HepG2 (cell line): ENCODE measurements around the gene ZNF155. TPM values are rescaled to one million over a fixed set of nuclear protein-coding genes. Genes with fewer than 3 reads are reported as not detected.

Experiments used
- ATAC-seq: fragments of 200-7000 bp; cut with Tn5 transposase; 3 replicates; pipeline ENCODE4 v1.9.1; 2020; ENCODE audit warnings: mild to moderate bottlenecking, moderate library complexity
- BruUV-seq: library from RNA; stranded (reverse); fragments of 400-500 nt; replicated peaks from 2 replicates; lab custom pipeline; 2021; lab: Mats Ljungman, UMichigan
- CTCF ChIA-PET: fragments of 300-600 bp; formaldehyde crosslinking; extraction: SDS; loops from one replicate; lab custom pipeline; 2021; ENCODE audit warnings: low total read pairs, inconsistent platforms, low intra/inter-chr PET ratio; lab: Yijun Ruan, JAX
- POLR2A ChIA-PET: fragments of 350-600 bp; sonication (Branson Sonifier 250); formaldehyde crosslinking; loops from one replicate; lab custom pipeline; 2020; ENCODE audit warnings: antibody characterized with exemption, inconsistent platforms; lab: Yijun Ruan, JAX
- DNase-seq: peaks from one replicate; pipeline ENCODE4 v3.0.0-alpha.2; 2015; ENCODE audit warnings: low spot score
- FAIRE-seq: peaks from 3 replicates; lab custom pipeline; 2011; peaks lifted over from hg19 to GRCh38; lab: Jason Lieb, UNC
- H2AFZ ChIP-seq: one replicate; pipeline ENCODE4 v1.6.1; 2011; ENCODE audit warnings: low read length, inconsistent platforms
- H3K27ac ChIP-seq: fragments of 300-600 bp; 3 replicates; pipeline ENCODE4 v1.8.0; 2011; ENCODE audit warnings: mixed run types, mild to moderate bottlenecking, mixed read lengths, low read length, inconsistent platforms; ENCODE audit not compliant: insufficient read depth; ENCODE audit errors: extremely low read length
- H3K27me3 ChIP-seq, 2 experiments: fragments of 200-600 bp in 1 of 2; 2 replicates in 1 of 2; 3 replicates in 1 of 2; pipeline versions ENCODE4 v1.6.0 to v1.8.0; 2011; ENCODE audit warnings: low read length in 2 of 2, mild to moderate bottlenecking in 2 of 2, moderate library complexity in 2 of 2, inconsistent platforms in 1 of 2; ENCODE audit not compliant: insufficient read depth in 2 of 2, control insufficient read depth in 1 of 2
- H3K36me3 ChIP-seq, 2 experiments: fragments of 200-600 bp in 1 of 2; replicated peaks in 1 of 2; 2 replicates in 1 of 2; 3 replicates in 1 of 2; pipeline versions ENCODE4 v1.5.1 to v1.8.0; 2011; ENCODE audit warnings: low read length in 2 of 2, inconsistent platforms in 1 of 2; ENCODE audit not compliant: insufficient read depth in 2 of 2, control insufficient read depth in 1 of 2
- H3K4me1 ChIP-seq: 2 replicates; pipeline ENCODE4 v1.5.1; 2012; ENCODE audit warnings: low read length, inconsistent platforms; ENCODE audit not compliant: insufficient read depth
- H3K4me2 ChIP-seq: 2 replicates; pipeline ENCODE4 v1.6.0; 2011; ENCODE audit warnings: low read depth, low read length, inconsistent platforms
- H3K4me3 ChIP-seq, 3 experiments: fragments of 200-600 bp in 1 of 3; sonication (generic), shearing (Covaris generic) in 1 of 3; replicated peaks in 1 of 3; 2 replicates each; pipeline ENCODE4 v1.5.1; 2011 to 2016; ENCODE audit warnings: low read length in 3 of 3, inconsistent platforms in 2 of 3, low read depth in 2 of 3, mild to moderate bottlenecking in 2 of 3, control low read depth in 1 of 3, mixed read lengths in 1 of 3; ENCODE audit not compliant: insufficient read depth in 1 of 3
- H3K79me2 ChIP-seq: one replicate; pipeline ENCODE4 v1.6.1; 2011; ENCODE audit warnings: low read length, inconsistent platforms; ENCODE audit not compliant: insufficient read depth
- H3K9ac ChIP-seq: 2 replicates; pipeline ENCODE4 v1.6.0; 2011; ENCODE audit warnings: mild to moderate bottlenecking, low read depth, low read length, inconsistent platforms; ENCODE audit not compliant: insufficient read depth
- H3K9me3 ChIP-seq: 2 replicates; pipeline ENCODE4 v1.5.1; 2012; ENCODE audit warnings: mild to moderate bottlenecking, low read length
- H4K20me1 ChIP-seq: 2 replicates; pipeline ENCODE4 v1.6.0; 2011; ENCODE audit warnings: inconsistent platforms, mild to moderate bottlenecking, low read length, moderate library complexity; ENCODE audit not compliant: insufficient read depth
- HDAC2 ChIP-seq: sonication (generic); formaldehyde crosslinking; IDR thresholded peaks from 2 replicates; pipeline ENCODE4 v1.4.0; 2020; ENCODE audit warnings: missing genetic modification reagents
- HNRNPL ChIP-seq: fragments of 200-400 bp; formaldehyde crosslinking; IDR thresholded peaks from 2 replicates; pipeline ENCODE4 v1.6.1; 2017; ENCODE audit warnings: mild to moderate bottlenecking, low read depth, low read length
- TSC22D2 ChIP-seq: sonication (generic); formaldehyde crosslinking; IDR thresholded peaks from 2 replicates; pipeline ENCODE4 v1.5.1; 2020; ENCODE audit warnings: missing genetic modification reagents, mild to moderate bottlenecking, borderline replicate concordance
- YEATS4 ChIP-seq: sonication (generic); formaldehyde crosslinking; IDR thresholded peaks from 2 replicates; pipeline ENCODE4 v1.4.0; 2020; ENCODE audit warnings: missing genetic modification reagents, borderline replicate concordance
- ZC3H13 ChIP-seq: sonication (generic); formaldehyde crosslinking; IDR thresholded peaks from 2 replicates; pipeline ENCODE4 v1.8.1; 2023; ENCODE audit warnings: mild to moderate bottlenecking, missing genetic modification reagents, moderate library complexity
- ZNF138 ChIP-seq: sonication (generic); formaldehyde crosslinking; IDR thresholded peaks from 2 replicates; pipeline ENCODE4 v1.5.0; 2020; ENCODE audit warnings: mild to moderate bottlenecking, low read depth, missing genetic modification reagents
- ZNF260 ChIP-seq: sonication (generic); formaldehyde crosslinking; IDR thresholded peaks from 2 replicates; pipeline ENCODE4 v1.4.0; 2020; ENCODE audit warnings: missing genetic modification reagents, low read depth, mild to moderate bottlenecking, borderline replicate concordance
- WGBS: methylation state at CpG from one replicate; pipeline ENCODE4 v1.1.6; 2017; ENCODE audit warnings: low lambda C conversion rate; 5-methylcytosine and 5-hydroxymethylcytosine counted together
- in situ Hi-C: cut with HindIII; loops from 2 replicates; pipeline ENCODE4 v1.10.0; 2017; ENCODE audit warnings: low pct_unique_long_range_greater_than_20kb; ENCODE audit not compliant: extremely low pct_ligation_motif_present
- intact Hi-C: fragments of 100-400 bp; cut with micrococcal nuclease; formaldehyde crosslinking; loops from one replicate; pipeline ENCODE4 v1.10.0; 2022; ENCODE audit not compliant: unreplicated experiment
- polyA plus RNA-seq, 8 experiments: library from polyadenylated mRNA; depleted of rRNA in 3 of 8; stranded (reverse) in 7 of 8; unstranded in 1 of 8; fragments of >200 nt; fragmentation: Illumina TruSeq in 4 of 8; extraction: Trizol in 4 of 8; gene quantifications; 2 replicates each; pipeline versions ENCODE4 v1.2.1 to v1.2.3, GENCODE V29; 2011 to 2016; ENCODE audit warnings: low read depth in 4 of 8, missing spikeins in 1 of 8, mixed read lengths in 1 of 8; ENCODE audit not compliant: insufficient read depth in 1 of 8
- total RNA-seq, 5 experiments: library from RNA; depleted of rRNA; stranded (reverse); fragments of >200 nt; fragmentation: Illumina TruSeq; extraction: Trizol; gene quantifications; 2 replicates each; pipeline ENCODE4 v1.2.3, GENCODE V29; 2016; ENCODE audit warnings: low read depth in 1 of 5
- TF ChIP-seq, protein P1 (sequence below): sonication (generic); formaldehyde crosslinking; IDR thresholded peaks from 2 replicates; pipeline ENCODE4 v1.5.0; 2020; ENCODE audit warnings: missing genetic modification reagents, mild to moderate bottlenecking, borderline replicate concordance
- TF ChIP-seq, protein P2 (sequence below): sonication (generic); formaldehyde crosslinking; IDR thresholded peaks from 2 replicates; pipeline ENCODE4 v1.4.0; 2020; ENCODE audit warnings: missing genetic modification reagents

The ZNF155 gene
- total and polyA plus RNA-seq, 2 of the 13 experiments (the other 11 are each of a cell fraction or from before 2014, with no cell fraction given) = 2.5 to 3.6 TPM

DNA sequence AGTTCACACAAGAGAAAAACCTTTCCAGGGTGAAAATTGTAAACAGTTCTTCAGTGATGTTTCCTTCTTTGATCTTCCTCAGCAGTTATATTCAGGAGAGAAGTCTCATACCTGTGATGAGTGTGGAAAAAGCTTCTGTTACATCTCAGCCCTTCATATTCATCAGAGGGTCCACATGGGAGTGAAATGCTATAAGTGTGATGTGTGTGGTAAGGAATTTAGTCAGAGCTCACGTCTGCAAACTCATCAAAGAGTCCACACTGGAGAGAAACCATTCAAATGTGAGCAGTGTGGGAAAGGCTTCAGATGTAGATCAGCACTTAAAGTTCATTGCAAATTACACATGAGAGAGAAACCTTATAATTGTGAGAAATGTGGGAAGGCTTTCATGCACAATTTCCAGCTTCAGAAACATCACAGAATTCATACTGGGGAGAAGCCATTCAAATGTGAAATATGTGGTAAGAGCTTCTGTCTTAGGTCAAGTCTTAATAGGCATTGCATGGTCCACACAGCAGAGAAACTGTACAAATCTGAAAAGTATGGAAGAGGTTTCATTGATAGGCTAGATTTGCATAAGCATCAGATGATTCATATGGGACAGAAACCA, 48.1 kb downstream of the ZNF155 start:
- FAIRE-seq (no peak), ATAC-seq (no peak), DNase-seq (no peak)
- Histone ChIP-seq H3K9me3 (no peaks in the 10 kb centered on the region), H3K79me2 (no peaks in the 10 kb centered on the region), H3K27ac (no peak overlapping the region), H3K4me2 (no peak overlapping the region), H3K4me3 (no peak overlapping the region), H3K4me1 (no peaks in the 10 kb centered on the region), H2AFZ (no peak overlapping the region), H3K9ac (no peak overlapping the region), H3K36me3 (peaks cover 4 to 28% of the 10 kb centered on the region in 2 experiments; a peak in 3 of 5 replicates), H4K20me1 (no peaks in the 10 kb centered on the region), H3K27me3 (no peaks in the 10 kb centered on the region)
- POLR2A ChIA-PET = no interaction called here
- CTCF ChIA-PET = no interaction called here
- in situ Hi-C loops = no loop called here
- BruUV-seq = no TSS peak
- intact Hi-C loops = no loop called here
- TF ChIP-seq ZNF138 (CRISPR knock-in tag) (no peak), ZNF260 (CRISPR knock-in tag) (no peak), HDAC2 (CRISPR knock-in tag) (no peak), HNRNPL (no peak), YEATS4 (CRISPR knock-in tag) (no peak), ZC3H13 (CRISPR knock-in tag) (no peak), TSC22D2 (CRISPR knock-in tag) (no peak)
- TF ChIP-seq, protein P1, sequence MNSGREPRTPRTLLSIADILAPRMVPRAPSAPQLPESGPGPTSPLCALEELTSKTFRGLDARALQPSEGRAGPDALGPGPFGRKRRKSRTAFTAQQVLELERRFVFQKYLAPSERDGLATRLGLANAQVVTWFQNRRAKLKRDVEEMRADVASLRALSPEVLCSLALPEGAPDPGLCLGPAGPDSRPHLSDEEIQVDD (CRISPR knock-in tag) = no peak
- TF ChIP-seq, protein P2, sequence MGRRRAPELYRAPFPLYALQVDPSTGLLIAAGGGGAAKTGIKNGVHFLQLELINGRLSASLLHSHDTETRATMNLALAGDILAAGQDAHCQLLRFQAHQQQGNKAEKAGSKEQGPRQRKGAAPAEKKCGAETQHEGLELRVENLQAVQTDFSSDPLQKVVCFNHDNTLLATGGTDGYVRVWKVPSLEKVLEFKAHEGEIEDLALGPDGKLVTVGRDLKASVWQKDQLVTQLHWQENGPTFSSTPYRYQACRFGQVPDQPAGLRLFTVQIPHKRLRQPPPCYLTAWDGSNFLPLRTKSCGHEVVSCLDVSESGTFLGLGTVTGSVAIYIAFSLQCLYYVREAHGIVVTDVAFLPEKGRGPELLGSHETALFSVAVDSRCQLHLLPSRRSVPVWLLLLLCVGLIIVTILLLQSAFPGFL (CRISPR knock-in tag) = no peak
- 93% methylated on average over 1 of the region's 1 CpG for WGBS
